H1 (cell line): Measurements from ENCODE around the gene ALAS1. TPM values are rescaled to one million over a fixed set of nuclear protein-coding genes. Genes with fewer than 3 reads are reported as not detected.

ENCODE experiments used
- CTCF ChIA-PET: fragments of 300-600 bp; sonication (Branson Sonifier 250); formaldehyde crosslinking; loops from one replicate; lab custom pipeline; 2021; ENCODE audit not compliant: partially characterized antibody; lab: Charles Lee
- POLR2A ChIA-PET: fragments of 300-600 bp; sonication (Branson Sonifier 250); formaldehyde crosslinking; loops from one replicate; lab custom pipeline; 2021; ENCODE audit warnings: inconsistent platforms; ENCODE audit not compliant: partially characterized antibody; lab: Charles Lee
- DNase-seq, 2 experiments: peaks; one replicate each; pipeline versions ENCODE4 v3.0.0 to v3.0.0-alpha.2; 2010 to 2022; ENCODE audit warnings: low spot score in 2 of 2, low read depth in 1 of 2, mixed read lengths in 1 of 2
- FAIRE-seq: peaks from 2 replicates; lab custom pipeline; 2011; peaks lifted over from hg19 to GRCh38; lab: Jason Lieb, UNC
- H2AFZ ChIP-seq: 2 replicates; pipeline ENCODE4 v1.8.1; 2012; ENCODE audit warnings: low read length, inconsistent platforms
- H2AK5ac ChIP-seq: 2 replicates; pipeline ENCODE4 v1.6.1; 2013; ENCODE audit warnings: low read depth, low read length
- H2BK120ac ChIP-seq: replicated peaks from 2 replicates; pipeline ENCODE3; 2013; ENCODE audit warnings: low read depth, low read length, inconsistent platforms
- H2BK12ac ChIP-seq: 2 replicates; pipeline ENCODE4 v1.6.1; 2013; ENCODE audit warnings: low read depth, low read length
- H2BK15ac ChIP-seq: 2 replicates; pipeline ENCODE4 v1.6.1; 2013; ENCODE audit warnings: low read length
- H2BK20ac ChIP-seq: 2 replicates; pipeline ENCODE4 v1.6.1; 2013; ENCODE audit warnings: low read length
- H2BK5ac ChIP-seq: 2 replicates; pipeline ENCODE4 v1.6.1; 2013; ENCODE audit warnings: low read depth, low read length
- H3K14ac ChIP-seq: 2 replicates; pipeline ENCODE4 v1.6.1; 2013; ENCODE audit warnings: inconsistent platforms; ENCODE audit not compliant: insufficient read length
- H3K18ac ChIP-seq: 2 replicates; pipeline ENCODE4 v1.6.1; 2013; ENCODE audit warnings: low read length; ENCODE audit errors: extremely low read depth
- H3K23ac ChIP-seq: 2 replicates; pipeline ENCODE4 v1.6.1; 2013; ENCODE audit warnings: inconsistent platforms; ENCODE audit not compliant: insufficient read length
- H3K23me2 ChIP-seq: 2 replicates; pipeline ENCODE4 v1.6.1; 2013; ENCODE audit warnings: low read depth, low read length
- H3K27ac ChIP-seq: 2 replicates; pipeline ENCODE4 v1.6.1; 2011; ENCODE audit warnings: low read depth, low read length, inconsistent platforms
- H3K27me3 ChIP-seq, 4 experiments: replicated peaks in 1 of 4; 1 replicate in 1 of 4; 2 replicates in 3 of 4; pipeline versions ENCODE4 v1.6.1 to v1.8.1; 2011 to 2013; ENCODE audit warnings: low read length in 3 of 4, mild to moderate bottlenecking in 3 of 4, inconsistent platforms in 2 of 4, mixed read lengths in 2 of 4, moderate library complexity in 1 of 4; ENCODE audit not compliant: control insufficient read depth in 3 of 4, insufficient read depth in 3 of 4; ENCODE audit errors: extremely low read depth in 1 of 4
- H3K36me3 ChIP-seq, 4 experiments: 2 replicates each; pipeline versions ENCODE4 v1.6.1 to v1.8.1; 2011 to 2013; ENCODE audit warnings: mild to moderate bottlenecking in 4 of 4, low read length in 3 of 4, moderate library complexity in 2 of 4, control low read depth in 1 of 4, inconsistent platforms in 1 of 4; ENCODE audit not compliant: insufficient read depth in 4 of 4, control insufficient read depth in 2 of 4
- H3K4ac ChIP-seq: replicated peaks from 2 replicates; pipeline ENCODE3; 2013; ENCODE audit warnings: low read length, low read depth, mixed read lengths, inconsistent platforms; ENCODE audit not compliant: insufficient read length
- H3K4me1 ChIP-seq, 4 experiments: replicated peaks in 1 of 4; 1 replicate in 1 of 4; 2 replicates in 3 of 4; pipeline versions ENCODE4 v1.6.1 to v1.8.1; 2011 to 2013; ENCODE audit warnings: low read length in 3 of 4, inconsistent platforms in 2 of 4, mixed read lengths in 1 of 4; ENCODE audit not compliant: insufficient read depth in 4 of 4, control insufficient read depth in 3 of 4
- H3K4me2 ChIP-seq, 2 experiments: 2 replicates each; pipeline versions ENCODE4 v1.6.1 to v1.8.1; 2011 to 2013; ENCODE audit warnings: low read depth in 2 of 2, low read length in 2 of 2, control low read depth in 1 of 2, inconsistent platforms in 1 of 2, mild to moderate bottlenecking in 1 of 2; ENCODE audit not compliant: insufficient read depth in 1 of 2
- H3K4me3 ChIP-seq, 4 experiments: fragments of 200-600, 300-600 bp in 1 of 4; sonication (generic), shearing (Covaris generic), sonication (Bioruptor Twin) in 1 of 4; 2 replicates each; pipeline versions ENCODE4 v1.5.1 to v1.8.1; 2011 to 2016; ENCODE audit warnings: low read length in 4 of 4, low read depth in 3 of 4, control low read depth in 2 of 4, inconsistent platforms in 2 of 4, mild to moderate bottlenecking in 2 of 4, mixed read lengths in 1 of 4, moderate library complexity in 1 of 4; ENCODE audit not compliant: insufficient read depth in 2 of 4; ENCODE audit errors: extremely low read depth in 1 of 4
- H3K56ac ChIP-seq: replicated peaks from 2 replicates; pipeline ENCODE3; 2013; ENCODE audit warnings: low read depth, mild to moderate bottlenecking, mixed read lengths, low read length, inconsistent platforms; ENCODE audit not compliant: insufficient read length
- H3K79me1 ChIP-seq: 2 replicates; pipeline ENCODE4 v1.6.1; 2013; ENCODE audit warnings: low read depth, low read length, control low read depth
- H3K79me2 ChIP-seq, 2 experiments: 2 replicates each; pipeline versions ENCODE4 v1.6.1 to v1.8.1; 2012 to 2013; ENCODE audit warnings: low read length in 2 of 2, mild to moderate bottlenecking in 2 of 2, inconsistent platforms in 1 of 2; ENCODE audit not compliant: insufficient read depth in 2 of 2, control insufficient read depth in 1 of 2
- H3K9ac ChIP-seq, 4 experiments: replicated peaks in 1 of 4; 1 replicate in 1 of 4; 2 replicates in 3 of 4; pipeline versions ENCODE4 v1.6.1 to v1.8.1; 2011 to 2013; ENCODE audit warnings: low read depth in 3 of 4, low read length in 3 of 4, control low read depth in 2 of 4, mild to moderate bottlenecking in 2 of 4, moderate library complexity in 2 of 4, inconsistent platforms in 1 of 4; ENCODE audit errors: extremely low read depth in 1 of 4
- H3K9me3 ChIP-seq, 2 experiments: 2 replicates each; pipeline versions ENCODE4 v1.6.1 to v1.8.1; 2012 to 2013; ENCODE audit warnings: mild to moderate bottlenecking in 2 of 2, moderate library complexity in 2 of 2, control low read depth in 1 of 2, inconsistent platforms in 1 of 2, low read depth in 1 of 2, low read length in 1 of 2, mixed read lengths in 1 of 2; ENCODE audit not compliant: insufficient read depth in 2 of 2
- H4K20me1 ChIP-seq, 2 experiments: replicated peaks in 1 of 2; 2 replicates each; pipeline versions ENCODE3 to v1.8.1; 2011 to 2013; ENCODE audit warnings: inconsistent platforms in 2 of 2, low read length in 2 of 2, mild to moderate bottlenecking in 1 of 2; ENCODE audit not compliant: insufficient read depth in 2 of 2, control insufficient read depth in 1 of 2
- H4K5ac ChIP-seq: 2 replicates; pipeline ENCODE4 v1.6.1; 2013; ENCODE audit warnings: low read length, low read depth, mixed read lengths, inconsistent platforms; ENCODE audit not compliant: insufficient read length
- H4K8ac ChIP-seq: 2 replicates; pipeline ENCODE4 v1.8.0; 2013; ENCODE audit warnings: mild to moderate bottlenecking, moderate library complexity, low read length, inconsistent platforms; ENCODE audit not compliant: insufficient read depth; ENCODE audit errors: extremely low read depth
- H4K91ac ChIP-seq: replicated peaks from 2 replicates; pipeline ENCODE3; 2013; ENCODE audit warnings: low read length, mixed read lengths, inconsistent platforms; ENCODE audit not compliant: insufficient read length
- CBX5 ChIP-seq: fragments of 300-800, 300-1000 bp; sonication (generic); IDR thresholded peaks from 2 replicates; pipeline ENCODE4 v1.7.1; 2016; ENCODE audit warnings: antibody characterized with exemption, low read length, low read depth
- CHD1 ChIP-seq: IDR thresholded peaks from 2 replicates; pipeline ENCODE4 v1.6.1; 2012; ENCODE audit warnings: low read depth, low read length, improper control_type of control experiment
- CHD2 ChIP-seq: IDR thresholded peaks from 2 replicates; pipeline ENCODE4 v1.6.1; 2012; ENCODE audit warnings: low read length, improper control_type of control experiment
- CREB1 ChIP-seq: IDR thresholded peaks from 2 replicates; pipeline ENCODE4 v1.6.1; 2012; ENCODE audit warnings: inconsistent platforms
- EGR1 ChIP-seq: IDR thresholded peaks from 2 replicates; pipeline ENCODE4 v1.6.1; 2011; ENCODE audit warnings: low read depth, low read length, borderline replicate concordance
- EP300 ChIP-seq, 2 experiments: IDR thresholded peaks; 1 replicate in 1 of 2; 2 replicates in 1 of 2; pipeline ENCODE4 v1.6.1; 2011 to 2012; ENCODE audit warnings: low read depth in 2 of 2, low read length in 2 of 2, mild to moderate bottlenecking in 2 of 2, borderline replicate concordance in 1 of 2, inconsistent platforms in 1 of 2, moderate library complexity in 1 of 2
- HDAC6 ChIP-seq: IDR thresholded peaks from one replicate; pipeline ENCODE4 v1.7.1; 2012; ENCODE audit warnings: low read depth, mild to moderate bottlenecking, inconsistent platforms, low read length, moderate library complexity
- MAFK ChIP-seq: IDR thresholded peaks from 2 replicates; pipeline ENCODE4 v1.6.1; 2012; ENCODE audit warnings: low read depth, mild to moderate bottlenecking, improper control_type of control experiment, low read length
- TAF1 ChIP-seq: IDR thresholded peaks from 2 replicates; pipeline ENCODE4 v1.6.1; 2011; ENCODE audit warnings: mild to moderate bottlenecking, low read depth, low read length
- TCF12 ChIP-seq: IDR thresholded peaks from 2 replicates; pipeline ENCODE4 v1.6.1; 2011; ENCODE audit warnings: low read depth, mild to moderate bottlenecking, low read length
- WGBS, 2 experiments: shearing (Covaris generic) in 1 of 2; methylation state at CpG; one replicate each; pipeline versions ENCODE4 v1.1.6 to v1.1.7; 2013 to 2015; ENCODE audit warnings: low lambda C conversion rate in 2 of 2, mixed read lengths in 2 of 2, inconsistent platforms in 1 of 2, low coverage in 1 of 2, missing lambda C conversion rate in 1 of 2; ENCODE audit not compliant: insufficient replicate concordance in 2 of 2, insufficient coverage in 1 of 2, insufficient read length in 1 of 2; ENCODE audit errors: extremely low coverage in 1 of 2, missing lambda C conversion rate in 1 of 2; 5-methylcytosine and 5-hydroxymethylcytosine counted together
- polyA plus RNA-seq, 7 experiments: library from polyadenylated mRNA; depleted of rRNA in 3 of 7; stranded (reverse) in 5 of 7; unstranded in 2 of 7; fragments of >200 nt in 5 of 7; fragments of 200-250 nt in 2 of 7; gene quantifications; 1 replicate in 5 of 7; 2 replicates in 1 of 7; 4 replicates in 1 of 7; pipeline versions ENCODE4 v1.2.1 to v1.2.3, GENCODE V29; 2011 to 2013; ENCODE audit warnings: missing spikeins in 2 of 7, mixed read lengths in 2 of 7
- total RNA-seq: library from RNA; stranded (reverse); fragmentation: NEBNext Ultra II Directional; extraction: Animal tissue kit (Norgen Biotek cat#: 25700); gene quantifications from 2 replicates; pipeline ENCODE4 v1.2.1, GENCODE V29; 2021

The ALAS1 gene
- total and polyA plus RNA-seq, 2 of the 8 experiments (the other 6 are each of a cell fraction or from before 2014, with no cell fraction given): 45.9 to 84.4 TPM

GRCh38 chr3:52250122-52250521 is 52.2 kb downstream of the ALAS1 start:
- Histone ChIP-seq H2AK5ac (no peak overlapping the region), H2BK120ac (no peak overlapping the region), H4K20me1 (peaks cover 5 to 22% of the 10 kb centered on the region in 2 experiments), H3K79me2 (no peaks in the 10 kb centered on the region), H2BK20ac (no peak overlapping the region), H3K56ac (no peak overlapping the region), H3K18ac (no peak overlapping the region), H3K4me2 (no peak overlapping the region), H3K79me1 (no peaks in the 10 kb centered on the region), H4K91ac (no peak overlapping the region), H4K8ac (no peak overlapping the region), H2BK5ac (no peak overlapping the region), H3K14ac (no peak overlapping the region), H3K27ac (no peak overlapping the region), H3K27me3 (peaks cover 4 to 20% (median 13%) of the 10 kb centered on the region in 4 experiments; a peak in 6 of 7 replicates), H4K5ac (no peak overlapping the region), H3K23ac (no peak overlapping the region), H3K4me3 (no peak overlapping the region), H3K9ac (no peak overlapping the region), H2BK12ac (no peak overlapping the region), H2AFZ (no peak overlapping the region), H3K36me3 (peaks cover 2 to 39% (median 10%) of the 10 kb centered on the region in 4 experiments; a peak in 5 of 8 replicates), H3K23me2 (peaks cover 10% of the 10 kb centered on the region), H2BK15ac (no peak overlapping the region), H3K4ac (no peak overlapping the region), H3K9me3 (no peaks in the 10 kb centered on the region), H3K4me1 (peaks cover 0 to 10% (median 7%) of the 10 kb centered on the region in 4 experiments; a peak in 6 of 7 replicates)
- DNase-seq: no peak
- 83% methylated on average over 1 of the region's 1 CpG; no CpG with 5 or more reads in 1 of the 2 experiments for WGBS, 2 experiments
- no peak for FAIRE-seq
- ChIA-PET CTCF (interaction anchor here (1.0 to 17.7 kb wide), 7 partner anchors 10 to 139 kb away, joined by 3 to 126 read pairs (median 14); no protein-coding TSS in a partner anchor), POLR2A (interaction anchor here (1.0 to 3.8 kb wide), 6 partner anchors 10 to 33 kb away, joined by 3 to 25 read pairs (median 7); partner anchors contain the start of genes TWF2 and WDR82)
- TF ChIP-seq CREB1 (no peak), HDAC6 (no peak), EP300 (IDR thresholded peaks at IDR 0.05; ENCODE audit: borderline replicate concordance in 1 of 2, low read depth in 2 of 2, low read length in 2 of 2) (no peak), CHD2 (no peak), TCF12 (no peak), TAF1 (no peak), CHD1 (no peak), MAFK (no peak), CBX5 (no peak), EGR1 (no peak)
